Retinal pigment epithelial cell (primary cell): ENCODE data around the gene GSTO2.

Experiments used
- DNase-seq: peaks from one replicate; pipeline ENCODE4 v3.0.0-alpha.2; 2010; ENCODE audit warnings: low read depth
- H3K4me3 ChIP-seq: 2 replicates; pipeline ENCODE4 v1.5.1; 2011; ENCODE audit warnings: mild to moderate bottlenecking, low read length, control low read depth, moderate library complexity
- CTCF ChIP-seq: conservative IDR thresholded peaks from 2 replicates; pipeline ENCODE4 v1.5.1; 2011; ENCODE audit warnings: low read depth, low read length, control low read depth, inconsistent platforms

The GSTO2 gene

GRCh38 chr10:104332243-104333031 lies 63.5 kb downstream of the GSTO2 start:
- TF ChIP-seq CTCF = no peak
- DNase-seq = no peak

GRCh38 chr10:104333032-104333727 lies 64.2 kb downstream of the GSTO2 start:
- H3K4me3 ChIP-seq = no peak overlapping the region
- DNase-seq = no peak
- no peak for TF ChIP-seq CTCF

More at GRCh38 chr10:104332243-104333031, 63.5 kb downstream of the GSTO2 start:
- H3K4me3 ChIP-seq = no peak overlapping the region

DNA sequence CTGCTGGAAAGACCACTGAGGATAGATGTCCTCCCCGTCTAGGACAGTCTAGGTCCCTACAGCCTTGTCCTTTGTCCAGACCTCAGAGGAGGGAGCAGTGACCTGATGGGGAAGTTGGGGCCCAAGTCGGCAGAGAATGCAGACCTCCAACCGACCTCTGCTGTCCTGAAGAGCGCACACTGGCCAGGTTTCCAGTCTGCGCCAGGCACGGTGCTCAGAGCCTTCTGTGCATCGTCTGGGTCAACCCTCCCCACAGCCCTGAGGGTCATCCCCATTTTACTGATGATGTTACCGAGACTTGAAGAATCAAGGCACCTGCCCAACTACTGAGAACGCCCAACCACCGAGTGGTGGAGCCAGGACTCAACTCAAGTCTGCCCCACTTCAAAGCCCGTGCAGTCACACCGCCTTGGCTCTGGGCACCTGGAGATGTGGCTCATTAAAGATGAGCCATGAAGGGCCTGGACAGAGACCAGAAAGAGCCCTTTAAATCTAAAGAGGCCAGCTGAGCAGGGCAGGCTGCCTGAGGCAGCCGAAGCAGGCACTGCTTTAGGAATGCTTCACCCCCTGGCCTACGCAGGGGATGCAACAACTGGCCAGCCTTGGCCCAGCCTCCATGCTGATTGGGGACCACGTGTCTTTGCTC lies 64.9 kb downstream of the GSTO2 start:
- DNase-seq = no peak
- no peak for TF ChIP-seq CTCF
- H3K4me3 ChIP-seq = no peak overlapping the region

DNA sequence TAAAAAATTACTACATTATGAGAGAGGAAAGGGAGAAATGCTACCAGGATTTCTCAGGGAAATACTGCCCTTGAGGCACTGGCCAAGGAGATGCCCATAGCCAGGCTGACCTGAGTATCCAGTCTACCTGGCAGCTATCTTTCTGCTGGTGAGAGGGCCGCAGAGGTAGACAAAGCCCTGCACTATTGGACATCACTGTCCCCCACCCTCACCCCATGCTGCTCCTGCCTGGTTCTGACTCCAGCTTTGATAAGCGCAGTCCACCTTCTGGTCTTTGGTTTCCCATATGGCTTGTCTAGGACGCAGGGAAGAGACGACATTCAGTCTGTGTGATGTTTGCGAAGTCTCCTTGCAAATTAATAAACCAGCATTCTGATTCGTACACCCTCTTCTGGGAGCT lies 65.6 kb downstream of the GSTO2 start:
- H3K4me3 ChIP-seq = no peak overlapping the region
- no peak for DNase-seq
- TF ChIP-seq CTCF = no peak

GRCh38 chr10:104334965-104335650 lies 66.1 kb downstream of the GSTO2 start:
- no peak for DNase-seq
- H3K4me3 ChIP-seq = peak overlapping the region; percentile 27
- TF ChIP-seq CTCF = no peak

DNA sequence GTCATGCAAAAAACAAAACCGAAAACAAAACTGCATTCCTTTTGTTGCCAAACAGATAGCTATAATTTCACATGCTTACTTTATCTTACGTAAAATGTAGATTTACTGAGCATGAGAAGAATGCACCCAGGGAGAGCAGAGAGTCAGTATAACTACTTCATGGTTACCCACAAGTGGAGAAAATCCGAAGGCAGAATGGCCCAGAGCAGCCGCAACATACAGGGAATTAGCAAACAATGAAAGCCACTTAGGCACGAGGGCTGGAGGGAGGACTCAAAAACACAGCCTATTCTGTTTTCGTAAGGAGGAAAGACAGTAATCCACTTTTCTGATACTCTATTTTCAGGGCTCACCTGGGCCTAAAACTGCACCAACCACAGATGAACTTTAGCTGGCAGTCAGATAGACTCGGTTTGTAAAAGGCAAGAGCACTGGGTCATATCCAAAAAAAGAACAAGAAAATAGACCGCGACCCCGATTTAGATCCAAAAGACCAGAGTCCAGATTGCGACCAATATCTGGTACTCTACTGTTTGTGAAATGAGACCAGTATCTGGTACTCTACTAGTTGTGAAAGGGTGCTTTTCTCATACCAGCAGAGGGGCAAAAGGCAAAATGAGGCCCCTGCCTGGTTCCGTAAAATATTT lies 68.0 kb downstream of the GSTO2 start:
- peak overlapping the region; percentile 87 for H3K4me3 ChIP-seq
- no peak for DNase-seq
- TF ChIP-seq CTCF = no peak
